HT-29 (cell line): ENCODE results near the gene LPCAT2. TPM values are rescaled to one million over a fixed set of nuclear protein-coding genes. Genes with fewer than 3 reads are reported as not detected.

Source experiments
- DNase-seq: peaks from one replicate; pipeline ENCODE4 v3.0.0-alpha.2; 2015; ENCODE audit warnings: low spot score
- total RNA-seq: library from RNA; depleted of rRNA; stranded (reverse); fragments of >200 nt; shearing (Covaris generic); gene quantifications from 2 replicates; pipeline ENCODE4 v1.2.3, GENCODE V29; 2014; rRNA removed

LPCAT2 gene
- total RNA-seq, result 18.0 and 18.1 TPM in 2 replicates

DNA sequence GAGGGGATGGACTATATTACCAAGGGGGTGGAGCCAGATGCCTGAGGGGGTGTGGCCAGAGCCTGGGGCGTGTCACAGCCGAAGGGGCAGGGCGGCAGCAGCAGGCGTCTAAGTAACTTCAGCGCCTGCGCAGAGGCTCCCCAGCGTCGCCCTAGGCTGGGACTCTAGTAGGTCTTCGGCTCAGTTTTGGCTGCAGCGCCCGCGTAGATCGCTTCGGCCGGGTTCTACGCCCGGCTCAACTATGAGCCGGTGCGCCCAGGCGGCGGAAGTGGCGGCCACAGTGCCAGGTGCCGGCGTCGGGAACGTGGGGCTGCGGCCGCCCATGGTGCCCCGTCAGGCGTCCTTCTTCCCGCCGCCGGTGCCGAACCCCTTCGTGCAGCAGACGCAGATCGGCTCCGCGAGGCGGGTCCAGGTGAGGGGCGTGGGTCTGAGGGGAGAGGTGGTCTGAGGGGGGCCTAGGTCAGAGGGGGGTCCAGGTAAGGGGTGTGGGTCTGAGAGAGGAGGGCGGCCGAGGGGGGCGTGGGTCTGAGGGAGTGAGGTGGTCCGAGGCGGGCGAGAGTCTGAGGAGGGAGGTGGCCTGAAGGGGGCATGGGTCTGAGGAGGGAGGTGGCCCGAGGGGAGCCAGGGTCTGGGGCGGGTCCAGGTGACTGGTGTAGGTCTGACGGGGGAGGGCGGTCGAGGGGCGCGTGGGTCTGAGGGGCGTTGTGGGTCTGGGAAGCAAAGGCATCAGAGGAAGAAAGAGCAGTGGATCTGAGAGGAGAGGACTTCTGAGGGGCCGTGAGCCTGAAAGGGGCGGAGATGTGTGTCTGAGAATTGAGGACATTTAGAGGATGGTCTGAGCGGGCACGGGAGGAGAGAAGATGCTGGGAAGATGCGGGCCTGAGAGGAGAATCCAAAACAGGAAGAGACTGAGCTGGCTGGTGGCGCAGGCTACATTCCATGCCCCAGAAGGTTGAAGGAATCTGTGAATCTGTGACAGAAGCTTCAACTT lies at the start of gene LPCAT2:
Gene LPCAT2, plus strand, starts transcription at position 132 of the 991 bp plus-strand sequence. Its CDS starts 110 bp downstream, at position 242.
- DNase-seq, result peak; percentile 95

DNA sequence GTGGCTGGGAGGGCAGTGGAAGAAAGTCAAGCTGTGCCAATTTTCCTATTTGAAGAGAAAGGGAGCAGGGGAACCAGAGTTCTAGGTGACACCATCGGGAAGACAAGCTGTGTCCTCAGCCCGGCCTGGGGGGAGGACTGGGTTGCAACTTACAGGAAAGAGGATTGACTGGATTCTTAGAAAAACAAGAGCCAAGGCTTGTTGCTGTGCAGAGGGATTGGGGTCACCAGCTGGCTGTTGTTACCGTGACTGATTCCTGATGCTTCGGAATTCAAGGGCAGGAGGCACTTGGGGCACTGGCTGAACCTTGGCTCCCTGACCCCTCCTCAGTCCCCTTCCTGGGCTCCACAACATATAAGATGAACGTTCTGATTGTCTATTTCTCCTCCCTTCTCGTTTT lies 46.6 kb upstream of the LPCAT2 start:
- no peak for DNase-seq

- DNase-seq, result no peak
Measured at GRCh38 chr16:55464375-55464774, 44.5 kb upstream of the LPCAT2 start.

- DNase-seq, result peak; percentile 92
Measured at GRCh38 chr16:55465077-55465896, 43.6 kb upstream of the LPCAT2 start.

GRCh38 chr16:55466209-55466608 lies 42.7 kb upstream of the LPCAT2 start:
- no peak for DNase-seq

DNA sequence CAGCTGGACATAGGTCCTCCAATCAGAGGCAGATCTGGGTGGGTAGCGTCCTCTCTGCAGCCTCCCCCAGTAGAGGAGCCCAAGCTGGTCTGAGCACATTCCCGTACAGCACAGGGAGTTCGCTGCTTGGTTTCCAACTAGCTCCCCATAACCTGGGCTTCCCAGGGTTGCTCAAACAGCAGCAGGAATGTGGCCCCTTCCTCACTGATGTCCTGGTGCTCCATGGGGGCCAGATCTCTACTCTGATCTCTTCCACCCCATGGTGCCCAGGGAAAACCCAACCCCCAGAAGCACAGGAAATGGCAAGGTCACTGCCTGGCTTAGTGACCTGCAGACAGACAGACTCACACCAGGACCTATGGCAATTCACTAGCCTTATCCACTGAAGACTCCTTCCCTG lies 41.0 kb upstream of the LPCAT2 start:
- no peak for DNase-seq

DNA sequence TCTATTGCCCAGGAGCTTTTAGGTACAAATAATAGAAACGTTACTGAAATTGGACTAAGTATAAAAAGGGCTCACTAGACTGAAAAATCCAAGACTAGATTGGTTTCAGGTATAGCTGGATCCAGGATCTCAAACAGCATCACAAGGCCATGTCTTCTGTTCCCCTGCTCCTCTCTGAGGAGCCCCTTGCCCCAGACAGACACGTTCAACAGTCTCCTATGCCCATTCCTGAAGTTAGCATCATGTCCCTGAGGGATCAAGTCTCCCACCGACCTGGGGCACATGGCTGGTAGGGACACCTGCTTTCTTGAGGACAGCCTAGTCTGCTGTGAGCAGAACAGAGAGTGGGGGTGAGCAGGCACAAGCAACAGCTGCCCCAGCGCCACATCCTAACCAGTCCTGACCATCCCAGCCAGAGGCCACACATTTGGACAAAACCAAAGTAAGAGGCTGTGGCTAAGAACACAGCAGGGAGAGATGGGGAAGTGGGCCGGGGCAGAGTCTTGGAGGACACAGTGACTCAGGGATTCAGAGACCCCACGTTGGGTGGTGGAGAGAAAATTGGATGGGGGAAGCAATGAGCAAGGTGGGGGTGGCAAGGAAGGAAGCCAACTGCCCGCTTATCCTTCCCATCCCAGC lies 40.4 kb upstream of the LPCAT2 start:
- DNase-seq, result no peak

- DNase-seq, result no peak
Measured at GRCh38 chr16:55469821-55470532, 38.9 kb upstream of the LPCAT2 start.

DNA sequence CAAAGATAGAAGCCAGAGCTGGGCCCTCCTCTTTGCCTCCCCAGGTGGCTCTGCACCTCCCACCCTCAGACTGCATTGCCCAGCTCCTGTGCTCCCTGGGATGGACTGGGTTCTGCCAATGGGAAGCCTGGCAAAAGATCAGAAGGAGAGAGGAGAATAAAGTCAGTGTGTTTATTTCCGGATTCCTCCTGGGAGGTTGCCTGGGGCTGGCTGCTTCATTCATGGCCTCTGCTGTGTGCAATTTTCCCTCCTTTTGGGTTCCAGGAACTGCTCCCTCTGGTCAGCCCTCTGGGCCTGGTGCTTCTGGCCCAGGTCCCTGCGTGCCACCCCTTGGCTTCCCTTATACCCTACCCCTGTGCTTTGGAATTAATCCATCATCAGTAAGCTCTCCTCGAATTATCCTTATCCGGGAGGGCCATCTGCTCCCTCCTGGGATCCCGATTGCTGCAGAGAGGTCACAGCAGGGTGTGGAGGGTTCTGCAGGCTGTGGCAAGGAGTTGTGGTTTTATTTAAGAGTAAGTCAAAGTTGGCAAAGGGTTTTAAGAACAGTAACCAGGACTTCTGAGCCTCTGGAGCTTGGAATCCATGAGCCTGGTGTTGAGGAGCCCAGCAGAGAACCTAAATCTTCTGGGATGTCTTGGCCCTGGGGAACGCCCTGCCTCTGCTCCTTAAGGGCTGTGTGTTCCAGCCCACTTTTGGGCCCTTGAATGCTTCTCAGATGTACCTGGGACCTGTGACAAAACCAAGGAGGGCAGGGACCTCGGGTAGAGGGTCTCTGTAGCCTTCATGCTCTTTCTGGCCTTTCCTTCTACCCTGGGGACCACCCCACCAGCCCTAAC lies 38.1 kb upstream of the LPCAT2 start:
- DNase-seq, result no peak

DNA sequence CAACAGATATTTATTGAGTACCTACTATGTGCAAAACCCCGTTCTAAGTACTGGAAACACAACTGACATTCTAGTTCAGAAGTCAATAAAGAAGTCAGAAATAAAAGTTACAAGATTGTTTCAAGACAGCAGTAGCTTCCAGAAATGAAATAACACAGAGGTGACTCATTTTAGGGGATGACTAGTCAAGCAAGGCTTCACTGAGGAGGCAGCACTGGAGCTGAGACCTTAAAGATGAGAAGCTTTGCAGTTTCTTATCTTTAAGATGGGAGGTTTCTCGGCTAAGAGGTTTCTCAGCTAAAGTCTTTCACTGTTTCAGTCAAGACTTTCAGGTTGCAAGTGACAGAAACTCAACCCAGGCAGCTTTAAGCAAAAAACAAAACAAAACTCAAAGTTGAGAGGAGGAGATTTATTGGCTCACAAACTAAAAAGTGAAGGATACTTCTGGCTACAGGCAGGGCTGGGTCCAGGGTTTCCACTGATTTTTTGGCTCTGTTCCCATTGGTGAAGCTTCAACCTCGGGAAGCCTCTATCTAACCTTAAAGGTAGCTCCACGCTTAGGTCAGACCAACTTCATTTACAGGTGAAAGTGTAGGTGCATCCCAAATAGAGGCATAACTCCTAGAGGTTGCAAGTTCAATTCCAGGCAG lies 37.3 kb upstream of the LPCAT2 start:
- no peak for DNase-seq

- DNase-seq, result no peak
Measured at GRCh38 chr16:55473587-55473986, 35.3 kb upstream of the LPCAT2 start.

- no peak for DNase-seq
Measured at GRCh38 chr16:55474821-55475220, 34.1 kb upstream of the LPCAT2 start.

DNA sequence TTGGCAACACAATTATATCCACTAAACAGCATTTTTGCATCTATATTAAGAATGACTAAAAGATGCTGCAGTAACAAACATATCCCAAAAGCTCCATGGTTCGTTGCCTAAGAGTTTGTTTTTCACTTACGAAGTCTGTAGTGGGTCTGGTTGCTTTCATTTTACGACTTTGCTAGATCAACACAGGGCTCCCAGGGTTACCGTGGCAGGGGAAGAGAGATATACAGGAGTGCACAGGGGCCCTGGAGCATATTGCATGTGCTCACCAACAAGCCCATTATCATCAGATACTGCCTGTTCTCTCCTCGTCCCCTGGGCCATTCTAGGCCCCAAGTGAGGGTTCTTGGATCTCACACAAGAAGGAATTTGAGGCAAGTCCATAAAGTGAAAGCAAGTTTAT lies 33.0 kb upstream of the LPCAT2 start:
- no peak for DNase-seq

GRCh38 chr16:55476625-55477533 lies 32.0 kb upstream of the LPCAT2 start:
- DNase-seq, result no peak

- DNase-seq, result no peak
Measured at GRCh38 chr16:55477736-55478135, 31.1 kb upstream of the LPCAT2 start.

GRCh38 chr16:55478827-55479429 lies 29.9 kb upstream of the LPCAT2 start, which contains the start of gene MMP2:
Gene MMP2 (plus strand): TSS chr16:55479198. CDS start chr16:55479480, 282 bp downstream.
- no peak for DNase-seq

- no peak for DNase-seq
Measured at GRCh38 chr16:55479430-55480140, 29.3 kb upstream of the LPCAT2 start.
